ENCODE data around the gene PRKCH.

PRKCH gene

GRCh38 chr14:61555056-61555838 lies 233.9 kb downstream of the PRKCH start:
- Histone ChIP-seq H3K4me3 (ENCODE audit: insufficient read depth, low read length, poor library complexity, severe bottlenecking) (no peak overlapping the region), H3K4me2 (ENCODE audit: low read depth, low read length, poor library complexity, severe bottlenecking) (no peak overlapping the region), H3K36me3 (ENCODE audit: low read length) (no peaks in the 10 kb centered on the region), H3K27ac (ENCODE audit: low read depth, low read length) (no peak overlapping the region), H4K20me1 (ENCODE audit: low read depth, low read length) (no peaks in the 10 kb centered on the region), H3F3A (ENCODE audit: insufficient read depth) (peaks cover 24% of the 10 kb centered on the region), H3K79me2 (ENCODE audit: insufficient read depth, low read length) (no peaks in the 10 kb centered on the region), H3K9ac (ENCODE audit: low read length) (no peak overlapping the region), H2AFZ (ENCODE audit: low read depth, low read length, severe bottlenecking) (no peak overlapping the region), H3K27me3 (ENCODE audit: low read length) (no peaks in the 10 kb centered on the region), H3K9me2 (replicated peaks; ENCODE audit: insufficient read depth, low read length) (no peaks in the 10 kb centered on the region), H3K9me3 (ENCODE audit: insufficient read depth, low read length) (no peaks in the 10 kb centered on the region)
- TF ChIP-seq, protein P1, sequence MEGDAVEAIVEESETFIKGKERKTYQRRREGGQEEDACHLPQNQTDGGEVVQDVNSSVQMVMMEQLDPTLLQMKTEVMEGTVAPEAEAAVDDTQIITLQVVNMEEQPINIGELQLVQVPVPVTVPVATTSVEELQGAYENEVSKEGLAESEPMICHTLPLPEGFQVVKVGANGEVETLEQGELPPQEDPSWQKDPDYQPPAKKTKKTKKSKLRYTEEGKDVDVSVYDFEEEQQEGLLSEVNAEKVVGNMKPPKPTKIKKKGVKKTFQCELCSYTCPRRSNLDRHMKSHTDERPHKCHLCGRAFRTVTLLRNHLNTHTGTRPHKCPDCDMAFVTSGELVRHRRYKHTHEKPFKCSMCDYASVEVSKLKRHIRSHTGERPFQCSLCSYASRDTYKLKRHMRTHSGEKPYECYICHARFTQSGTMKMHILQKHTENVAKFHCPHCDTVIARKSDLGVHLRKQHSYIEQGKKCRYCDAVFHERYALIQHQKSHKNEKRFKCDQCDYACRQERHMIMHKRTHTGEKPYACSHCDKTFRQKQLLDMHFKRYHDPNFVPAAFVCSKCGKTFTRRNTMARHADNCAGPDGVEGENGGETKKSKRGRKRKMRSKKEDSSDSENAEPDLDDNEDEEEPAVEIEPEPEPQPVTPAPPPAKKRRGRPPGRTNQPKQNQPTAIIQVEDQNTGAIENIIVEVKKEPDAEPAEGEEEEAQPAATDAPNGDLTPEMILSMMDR (IDR thresholded peaks at IDR 0.05; ENCODE audit: insufficient read depth, low read length, poor library complexity, severe bottlenecking): no peak
- no peak for TF ChIP-seq EZH2phosphoT487 (conservative IDR thresholded peaks at IDR 0.05; ENCODE audit: low read length)

GRCh38 chr14:61556455-61556854 lies 235.1 kb downstream of the PRKCH start:
- TF ChIP-seq, protein P1 (IDR thresholded peaks at IDR 0.05; ENCODE audit: insufficient read depth, low read length, poor library complexity, severe bottlenecking): no peak
- no peak for TF ChIP-seq EZH2phosphoT487 (conservative IDR thresholded peaks at IDR 0.05; ENCODE audit: low read length)
- Histone ChIP-seq H3K36me3 (ENCODE audit: low read length) (no peaks in the 10 kb centered on the region), H3K79me2 (ENCODE audit: insufficient read depth, low read length) (no peaks in the 10 kb centered on the region), H3K27ac (ENCODE audit: low read depth, low read length) (no peak overlapping the region), H2AFZ (ENCODE audit: low read depth, low read length, severe bottlenecking) (no peak overlapping the region), H3K9me3 (ENCODE audit: insufficient read depth, low read length) (no peaks in the 10 kb centered on the region), H3K9me2 (replicated peaks; ENCODE audit: insufficient read depth, low read length) (no peaks in the 10 kb centered on the region), H3F3A (ENCODE audit: insufficient read depth) (peaks cover 16% of the 10 kb centered on the region), H3K27me3 (ENCODE audit: low read length) (no peaks in the 10 kb centered on the region), H3K9ac (ENCODE audit: low read length) (no peak overlapping the region), H4K20me1 (ENCODE audit: low read depth, low read length) (no peaks in the 10 kb centered on the region), H3K4me3 (ENCODE audit: insufficient read depth, low read length, poor library complexity, severe bottlenecking) (no peak overlapping the region), H3K4me2 (ENCODE audit: low read depth, low read length, poor library complexity, severe bottlenecking) (no peak overlapping the region)

DNA sequence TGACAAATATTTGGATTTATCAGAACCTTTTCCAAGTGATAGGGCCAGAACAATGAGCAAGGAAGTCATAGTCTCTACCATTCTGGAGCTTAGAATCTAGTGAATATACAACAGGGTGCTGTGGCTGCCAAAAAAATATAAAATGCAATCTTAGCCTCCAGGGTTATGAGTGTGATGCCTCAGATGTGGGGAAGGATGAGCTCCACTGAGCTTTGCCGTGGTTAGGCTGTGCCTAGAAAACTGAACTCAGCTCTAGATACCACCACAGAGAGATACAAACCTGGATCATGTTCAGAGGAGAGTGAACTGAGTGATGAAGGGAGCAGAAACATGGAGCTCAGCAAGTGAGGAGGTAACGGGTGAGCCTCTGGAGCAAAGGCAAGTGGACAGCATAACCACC lies 235.9 kb downstream of the PRKCH start:
- Histone ChIP-seq H3K9me3 (ENCODE audit: insufficient read depth, low read length) (no peaks in the 10 kb centered on the region), H3K36me3 (ENCODE audit: low read length) (no peaks in the 10 kb centered on the region), H3K9me2 (replicated peaks; ENCODE audit: insufficient read depth, low read length) (no peaks in the 10 kb centered on the region), H3F3A (ENCODE audit: insufficient read depth) (peaks cover 10% of the 10 kb centered on the region), H3K79me2 (ENCODE audit: insufficient read depth, low read length) (no peaks in the 10 kb centered on the region), H3K4me2 (ENCODE audit: low read depth, low read length, poor library complexity, severe bottlenecking) (no peak overlapping the region), H3K4me3 (ENCODE audit: insufficient read depth, low read length, poor library complexity, severe bottlenecking) (no peak overlapping the region), H3K27me3 (ENCODE audit: low read length) (no peaks in the 10 kb centered on the region), H4K20me1 (ENCODE audit: low read depth, low read length) (no peaks in the 10 kb centered on the region), H3K9ac (ENCODE audit: low read length) (no peak overlapping the region), H3K27ac (ENCODE audit: low read depth, low read length) (no peak overlapping the region), H2AFZ (ENCODE audit: low read depth, low read length, severe bottlenecking) (no peak overlapping the region)
- TF ChIP-seq, protein P1 (IDR thresholded peaks at IDR 0.05; ENCODE audit: insufficient read depth, low read length, poor library complexity, severe bottlenecking): no peak
- no peak for TF ChIP-seq EZH2phosphoT487 (conservative IDR thresholded peaks at IDR 0.05; ENCODE audit: low read length)

All from SU-DHL-6 (cell line).